ENCODE measurements around the gene STRIT1.
"Not testable (repeated sequence)": the region's sequence is repeated elsewhere in the genome, so short reads cannot be mapped to it uniquely, and the experiment has no call there.

The STRIT1 gene

GRCh38 chr3:155270485-155271342, 22.8 kb downstream of the STRIT1 start:
- ATAC-seq, result no peak; the same call in 2 of the 3 replicates
- TF ChIP-seq SNAI2 (CRISPR knock-in tag; IDR thresholded peaks at IDR 0.05) (no peak), ARNTL (CRISPR knock-in tag; IDR thresholded peaks at IDR 0.05; ENCODE audit: borderline replicate concordance, low read depth) (no peak), ZFP30 (CRISPR knock-in tag; IDR thresholded peaks at IDR 0.05) (no peak), PPARA (CRISPR knock-in tag; IDR thresholded peaks at IDR 0.05; ENCODE audit: borderline replicate concordance) (no peak), ZFP3 (CRISPR knock-in tag; IDR thresholded peaks at IDR 0.05) (no peak), PATZ1 (CRISPR knock-in tag; IDR thresholded peaks at IDR 0.05; ENCODE audit: borderline replicate concordance) (no peak), GLIS3 (CRISPR knock-in tag; IDR thresholded peaks at IDR 0.05) (no peak), TCF4 (CRISPR knock-in tag; IDR thresholded peaks at IDR 0.05; ENCODE audit: borderline replicate concordance) (no peak), CSDC2 (CRISPR knock-in tag; IDR thresholded peaks at IDR 0.05) (no peak), CSRNP3 (CRISPR knock-in tag; IDR thresholded peaks at IDR 0.05) (no peak), CREB5 (CRISPR knock-in tag; IDR thresholded peaks at IDR 0.05; ENCODE audit: low read depth) (no peak), ESRRG (CRISPR knock-in tag; IDR thresholded peaks at IDR 0.05) (no peak), ISL1 (CRISPR knock-in tag; IDR thresholded peaks at IDR 0.05) (no peak), POU6F1 (CRISPR knock-in tag; IDR thresholded peaks at IDR 0.05; ENCODE audit: borderline replicate concordance, low read depth) (no peak), ZNF70 (CRISPR knock-in tag; IDR thresholded peaks at IDR 0.05) (no peak), RARB (CRISPR knock-in tag; IDR thresholded peaks at IDR 0.05) (no peak), OSR1 (CRISPR knock-in tag; IDR thresholded peaks at IDR 0.05) (no peak)
- TF ChIP-seq, protein P1, sequence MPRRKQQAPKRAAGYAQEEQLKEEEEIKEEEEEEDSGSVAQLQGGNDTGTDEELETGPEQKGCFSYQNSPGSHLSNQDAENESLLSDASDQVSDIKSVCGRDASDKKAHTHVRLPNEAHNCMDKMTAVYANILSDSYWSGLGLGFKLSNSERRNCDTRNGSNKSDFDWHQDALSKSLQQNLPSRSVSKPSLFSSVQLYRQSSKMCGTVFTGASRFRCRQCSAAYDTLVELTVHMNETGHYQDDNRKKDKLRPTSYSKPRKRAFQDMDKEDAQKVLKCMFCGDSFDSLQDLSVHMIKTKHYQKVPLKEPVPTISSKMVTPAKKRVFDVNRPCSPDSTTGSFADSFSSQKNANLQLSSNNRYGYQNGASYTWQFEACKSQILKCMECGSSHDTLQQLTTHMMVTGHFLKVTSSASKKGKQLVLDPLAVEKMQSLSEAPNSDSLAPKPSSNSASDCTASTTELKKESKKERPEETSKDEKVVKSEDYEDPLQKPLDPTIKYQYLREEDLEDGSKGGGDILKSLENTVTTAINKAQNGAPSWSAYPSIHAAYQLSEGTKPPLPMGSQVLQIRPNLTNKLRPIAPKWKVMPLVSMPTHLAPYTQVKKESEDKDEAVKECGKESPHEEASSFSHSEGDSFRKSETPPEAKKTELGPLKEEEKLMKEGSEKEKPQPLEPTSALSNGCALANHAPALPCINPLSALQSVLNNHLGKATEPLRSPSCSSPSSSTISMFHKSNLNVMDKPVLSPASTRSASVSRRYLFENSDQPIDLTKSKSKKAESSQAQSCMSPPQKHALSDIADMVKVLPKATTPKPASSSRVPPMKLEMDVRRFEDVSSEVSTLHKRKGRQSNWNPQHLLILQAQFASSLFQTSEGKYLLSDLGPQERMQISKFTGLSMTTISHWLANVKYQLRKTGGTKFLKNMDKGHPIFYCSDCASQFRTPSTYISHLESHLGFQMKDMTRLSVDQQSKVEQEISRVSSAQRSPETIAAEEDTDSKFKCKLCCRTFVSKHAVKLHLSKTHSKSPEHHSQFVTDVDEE (CRISPR knock-in tag; IDR thresholded peaks at IDR 0.05), result no peak

GRCh38 chr3:155270063-155270462, 23.4 kb downstream of the STRIT1 start:
- no peak for ATAC-seq
- TF ChIP-seq CSRNP3 (CRISPR knock-in tag; IDR thresholded peaks at IDR 0.05) (no peak), ISL1 (CRISPR knock-in tag; IDR thresholded peaks at IDR 0.05) (no peak), OSR1 (CRISPR knock-in tag; IDR thresholded peaks at IDR 0.05) (no peak), POU6F1 (CRISPR knock-in tag; IDR thresholded peaks at IDR 0.05; ENCODE audit: borderline replicate concordance, low read depth) (no peak), CSDC2 (CRISPR knock-in tag; IDR thresholded peaks at IDR 0.05) (no peak), GLIS3 (CRISPR knock-in tag; IDR thresholded peaks at IDR 0.05) (no peak)
- TF ChIP-seq, protein P1 (CRISPR knock-in tag; IDR thresholded peaks at IDR 0.05), result no peak

GRCh38 chr3:155262855-155263254, 30.6 kb downstream of the STRIT1 start:
- ATAC-seq, result not testable (repeated sequence)
